GM21360 (cell line): ENCODE data around the gene TMEM145.

Source experiments
- ATAC-seq: cut with Tn5 transposase; IDR thresholded peaks from one replicate; pipeline ENCODE4 v1.9.1; 2021; ENCODE audit warnings: mild to moderate bottlenecking, moderate library complexity; ENCODE audit not compliant: unreplicated experiment

TMEM145 gene

GRCh38 chr19:42288881-42289555 is 24.1 kb upstream of the TMEM145 start:
- ATAC-seq: no peak

GRCh38 chr19:42289556-42290041 is 23.5 kb upstream of the TMEM145 start:
- no peak for ATAC-seq

- ATAC-seq: no peak
Observed at GRCh38 chr19:42290136-42290522, 23.0 kb upstream of the TMEM145 start.

GRCh38 chr19:42290523-42291434 is 22.3 kb upstream of the TMEM145 start:
- no peak for ATAC-seq

GRCh38 chr19:42291435-42291810 is 21.7 kb upstream of the TMEM145 start:
- ATAC-seq: no peak

GRCh38 chr19:42292042-42292960 is 20.8 kb upstream of the TMEM145 start:
- no peak for ATAC-seq

GRCh38 chr19:42292963-42293362 is 20.1 kb upstream of the TMEM145 start:
- no peak for ATAC-seq

- no peak for ATAC-seq
Observed at GRCh38 chr19:42293540-42293939, 19.6 kb upstream of the TMEM145 start.

- no peak for ATAC-seq
Observed at GRCh38 chr19:42293948-42294347, 19.2 kb upstream of the TMEM145 start.

GRCh38 chr19:42294471-42295137 is 18.5 kb upstream of the TMEM145 start:
- ATAC-seq: no peak

- no peak for ATAC-seq
Observed at GRCh38 chr19:42295342-42295741, 17.8 kb upstream of the TMEM145 start.

- no peak for ATAC-seq
Observed at GRCh38 chr19:42295831-42296525, 17.1 kb upstream of the TMEM145 start.

- no peak for ATAC-seq
Observed at GRCh38 chr19:42297039-42297438, 16.1 kb upstream of the TMEM145 start.

GRCh38 chr19:42301646-42302203 is 11.4 kb upstream of the TMEM145 start, which contains the start of gene PRR19:
Gene PRR19, plus strand, starts transcription at chr19:42302132. Its CDS starts 7,453 bp downstream, at chr19:42309585.
- ATAC-seq: no peak

- no peak for ATAC-seq
Observed at GRCh38 chr19:42303101-42303464, 10.0 kb upstream of the TMEM145 start.

- ATAC-seq: no peak
Observed at GRCh38 chr19:42303876-42304275, 9.2 kb upstream of the TMEM145 start.

GRCh38 chr19:42306646-42307045 is 6.5 kb upstream of the TMEM145 start:
- ATAC-seq: no peak

GRCh38 chr19:42309686-42310085 is 3.4 kb upstream of the TMEM145 start:
- ATAC-seq: no peak

- no peak for ATAC-seq
Observed at GRCh38 chr19:42311657-42312056, 1.5 kb upstream of the TMEM145 start.
